MM.1S (cell line): ENCODE data around the gene AMPH.

ENCODE experiments used
- DNase-seq: peaks from one replicate; pipeline ENCODE4 v3.0.0-alpha.2; 2015
- H2AFZ ChIP-seq: fragments of 300-600 bp; sonication (generic); 2 replicates; pipeline ENCODE4 v1.6.0; 2016; ENCODE audit warnings: antibody characterized with exemption, low read length
- H3F3A ChIP-seq: fragments of 300-600 bp; sonication (generic); 2 replicates; pipeline ENCODE4 v1.6.1; 2016; ENCODE audit warnings: mild to moderate bottlenecking, antibody characterized with exemption, low read length, moderate library complexity, mixed read lengths; ENCODE audit not compliant: insufficient read depth
- H3K27ac ChIP-seq: fragments of 300-600 bp; sonication (generic); 2 replicates; pipeline ENCODE4 v1.5.1; 2016; ENCODE audit warnings: mild to moderate bottlenecking, low read length
- H3K27me3 ChIP-seq: fragments of 300-600 bp; sonication (generic); replicated peaks from 2 replicates; pipeline ENCODE4 v1.6.0; 2016; ENCODE audit warnings: low read length; ENCODE audit not compliant: insufficient read depth
- H3K36me3 ChIP-seq: fragments of 300-600 bp; sonication (generic); replicated peaks from 2 replicates; pipeline ENCODE4 v1.6.1; 2016; ENCODE audit warnings: mild to moderate bottlenecking, low read length, mixed read lengths; ENCODE audit not compliant: insufficient read depth
- H3K4me1 ChIP-seq: fragments of 300-600 bp; sonication (generic); 2 replicates; pipeline ENCODE4 v1.6.1; 2016; ENCODE audit warnings: low read length, mixed read lengths
- H3K4me2 ChIP-seq: fragments of 300-600 bp; sonication (generic); 2 replicates; pipeline ENCODE4 v1.6.0; 2016; ENCODE audit warnings: low read depth, low read length
- H3K4me3 ChIP-seq: fragments of 300-600 bp; sonication (generic); 2 replicates; pipeline ENCODE4 v1.5.1; 2016; ENCODE audit warnings: low read length, mixed read lengths
- H3K79me2 ChIP-seq: fragments of 300-600 bp; sonication (generic); 2 replicates; pipeline ENCODE4 v1.6.1; 2016; ENCODE audit warnings: mixed run types, low read length, mixed read lengths
- H3K9ac ChIP-seq: fragments of 300-600 bp; sonication (generic); 2 replicates; pipeline ENCODE4 v1.6.1; 2016; ENCODE audit warnings: low read length, mixed read lengths
- H3K9me2 ChIP-seq: fragments of 300-600 bp; sonication (generic); replicated peaks from 2 replicates; pipeline ENCODE4 v1.6.1; 2016; ENCODE audit warnings: mild to moderate bottlenecking, low read length, mixed read lengths; ENCODE audit not compliant: insufficient read depth
- H3K9me3 ChIP-seq: fragments of 300-600 bp; sonication (generic); replicated peaks from 2 replicates; pipeline ENCODE4 v1.6.1; 2016; ENCODE audit warnings: mild to moderate bottlenecking, low read length, mixed read lengths; ENCODE audit not compliant: insufficient read depth
- H4K20me1 ChIP-seq: fragments of 300-600 bp; sonication (generic); 2 replicates; pipeline ENCODE4 v1.6.1; 2016; ENCODE audit warnings: mild to moderate bottlenecking, low read length, moderate library complexity, mixed read lengths; ENCODE audit not compliant: insufficient read depth
- EZH2 ChIP-seq: fragments of 300-600 bp; sonication (generic); optimal IDR thresholded peaks from 2 replicates; pipeline ENCODE3; 2017; ENCODE audit warnings: low read depth, mild to moderate bottlenecking, antibody characterized with exemption, low read length, mixed read lengths
- EZH2phosphoT487 ChIP-seq: fragments of 300-600 bp; sonication (generic); IDR thresholded peaks from 2 replicates; pipeline ENCODE4 v1.6.1; 2018; ENCODE audit warnings: antibody characterized with exemption, low read length
- TF ChIP-seq, protein P1 (sequence below): fragments of 300-600 bp; sonication (generic); IDR thresholded peaks from 2 replicates; pipeline ENCODE4 v1.5.1; 2016; ENCODE audit warnings: antibody characterized with exemption, low read length, mixed read lengths

Gene AMPH

DNA sequence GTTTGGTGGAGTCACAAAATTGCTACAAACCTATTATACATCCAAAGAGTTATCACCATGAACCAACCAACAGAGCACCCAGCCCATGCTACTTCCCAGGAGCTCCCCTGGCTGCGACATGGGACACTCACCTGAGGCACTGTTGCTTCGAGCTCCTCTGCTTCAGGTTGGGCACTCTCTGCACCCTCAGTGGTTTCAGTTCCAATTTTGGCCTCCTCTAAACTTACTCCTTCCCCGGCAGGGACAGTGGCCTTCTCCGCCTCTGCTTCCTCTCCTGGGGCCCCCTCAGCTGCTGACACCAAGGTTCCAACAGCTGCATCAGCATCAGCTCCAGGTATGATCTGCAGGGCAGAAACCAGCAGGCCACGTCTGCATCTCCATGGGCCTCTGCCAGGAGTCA, 237.3 kb downstream of the AMPH start:
- Histone ChIP-seq H2AFZ (peak overlapping the region; percentile 49), H3K79me2 (no peaks in the 10 kb centered on the region), H3K36me3 (no peaks in the 10 kb centered on the region), H4K20me1 (no peaks in the 10 kb centered on the region), H3F3A (peaks cover 14% of the 10 kb centered on the region), H3K4me1 (peaks cover 31% of the 10 kb centered on the region), H3K9me3 (no peaks in the 10 kb centered on the region), H3K4me3 (peak overlapping the region; percentile 11; the same call in 1 of the 2 replicates), H3K4me2 (peak overlapping the region; percentile 62), H3K9ac (peak overlapping the region; percentile 15; the same call in 1 of the 2 replicates), H3K9me2 (no peaks in the 10 kb centered on the region), H3K27me3 (no peaks in the 10 kb centered on the region), H3K27ac (peak overlapping the region; percentile 73; the same call in 1 of the 2 replicates)
- TF ChIP-seq EZH2phosphoT487 (no peak), EZH2 (no peak)
- TF ChIP-seq, protein P1, sequence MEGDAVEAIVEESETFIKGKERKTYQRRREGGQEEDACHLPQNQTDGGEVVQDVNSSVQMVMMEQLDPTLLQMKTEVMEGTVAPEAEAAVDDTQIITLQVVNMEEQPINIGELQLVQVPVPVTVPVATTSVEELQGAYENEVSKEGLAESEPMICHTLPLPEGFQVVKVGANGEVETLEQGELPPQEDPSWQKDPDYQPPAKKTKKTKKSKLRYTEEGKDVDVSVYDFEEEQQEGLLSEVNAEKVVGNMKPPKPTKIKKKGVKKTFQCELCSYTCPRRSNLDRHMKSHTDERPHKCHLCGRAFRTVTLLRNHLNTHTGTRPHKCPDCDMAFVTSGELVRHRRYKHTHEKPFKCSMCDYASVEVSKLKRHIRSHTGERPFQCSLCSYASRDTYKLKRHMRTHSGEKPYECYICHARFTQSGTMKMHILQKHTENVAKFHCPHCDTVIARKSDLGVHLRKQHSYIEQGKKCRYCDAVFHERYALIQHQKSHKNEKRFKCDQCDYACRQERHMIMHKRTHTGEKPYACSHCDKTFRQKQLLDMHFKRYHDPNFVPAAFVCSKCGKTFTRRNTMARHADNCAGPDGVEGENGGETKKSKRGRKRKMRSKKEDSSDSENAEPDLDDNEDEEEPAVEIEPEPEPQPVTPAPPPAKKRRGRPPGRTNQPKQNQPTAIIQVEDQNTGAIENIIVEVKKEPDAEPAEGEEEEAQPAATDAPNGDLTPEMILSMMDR, result no peak
- DNase-seq, result peak; percentile 92

DNA sequence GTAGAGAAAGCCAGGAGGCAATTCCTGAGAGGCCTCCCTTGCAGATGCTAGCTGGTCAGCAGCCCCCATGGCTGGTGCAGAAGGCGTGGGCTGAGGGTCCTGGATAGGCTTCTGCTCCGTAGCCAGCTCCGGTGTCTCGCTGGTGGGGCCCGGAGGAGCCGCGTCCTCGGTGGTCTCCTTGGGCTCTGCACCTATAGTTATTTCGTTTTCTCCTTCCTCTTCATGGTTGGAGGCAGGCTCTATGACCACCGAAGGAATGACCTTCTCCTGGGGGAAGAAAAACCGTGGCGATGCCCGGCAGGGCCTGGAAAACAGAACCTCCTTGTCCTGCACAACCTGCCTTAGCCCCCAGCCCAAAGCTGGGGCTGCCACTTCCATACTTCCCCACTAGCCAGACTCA, 239.4 kb downstream of the AMPH start:
- Histone ChIP-seq H3K4me1 (peaks cover 28% of the 10 kb centered on the region), H3K4me2 (no peak overlapping the region), H3K4me3 (no peak overlapping the region), H4K20me1 (no peaks in the 10 kb centered on the region), H3K36me3 (no peaks in the 10 kb centered on the region), H2AFZ (no peak overlapping the region), H3F3A (peaks cover 14% of the 10 kb centered on the region), H3K79me2 (no peaks in the 10 kb centered on the region), H3K9me3 (no peaks in the 10 kb centered on the region), H3K27ac (no peak overlapping the region), H3K9ac (no peak overlapping the region), H3K9me2 (no peaks in the 10 kb centered on the region), H3K27me3 (no peaks in the 10 kb centered on the region)
- TF ChIP-seq, protein P1, result no peak
- TF ChIP-seq EZH2phosphoT487 (no peak), EZH2 (no peak)
- DNase-seq, result no peak

DNA sequence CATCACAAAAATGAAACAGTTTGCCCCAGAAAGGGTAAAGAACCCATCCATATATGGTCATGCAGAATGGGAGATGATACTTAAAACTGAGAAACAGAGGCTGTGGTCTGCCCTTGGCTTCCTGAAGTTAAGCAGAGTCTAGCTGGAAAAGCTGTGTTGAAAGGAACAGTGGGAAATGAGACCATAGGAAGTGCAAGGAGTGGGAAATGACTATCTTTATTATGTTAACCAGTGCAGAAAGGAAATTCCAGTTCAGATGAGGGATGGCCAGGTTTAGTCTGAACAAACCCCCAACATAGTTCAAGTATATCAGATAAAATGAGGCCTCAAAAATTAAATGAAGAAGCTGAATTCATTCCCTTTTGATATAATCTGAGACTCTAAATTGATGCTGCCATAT, 245.5 kb downstream of the AMPH start:
- no peak overlapping the region for H2AFZ ChIP-seq
- no peak for DNase-seq
- H3F3A ChIP-seq, result no peaks in the 10 kb centered on the region
- H3K9ac ChIP-seq, result no peak overlapping the region
- H3K4me3 ChIP-seq, result no peak overlapping the region
- H3K9me3 ChIP-seq, result no peaks in the 10 kb centered on the region
- TF ChIP-seq, protein P1, result no peak
- TF ChIP-seq EZH2 (no peak), EZH2phosphoT487 (no peak)
- H3K27ac ChIP-seq, result no peak overlapping the region
- H3K79me2 ChIP-seq, result no peaks in the 10 kb centered on the region
- H4K20me1 ChIP-seq, result no peaks in the 10 kb centered on the region
- no peaks in the 10 kb centered on the region for H3K9me2 ChIP-seq
- H3K4me1 ChIP-seq, result peaks cover 18% of the 10 kb centered on the region
- H3K36me3 ChIP-seq, result no peaks in the 10 kb centered on the region
- no peak overlapping the region for H3K4me2 ChIP-seq
- H3K27me3 ChIP-seq, result no peaks in the 10 kb centered on the region
